HepG2 (cell line): ENCODE data around the gene ACTN1. TPM values are rescaled to one million over a fixed set of nuclear protein-coding genes. Genes with fewer than 3 reads are reported as not detected.

Source experiments
- CHD4 ChIP-seq: fragments of 200-600 bp; sonication (generic); IDR thresholded peaks from 2 replicates; pipeline ENCODE4 v1.7.0; 2017; ENCODE audit warnings: mild to moderate bottlenecking, low read length, borderline replicate concordance
- DMAP1 ChIP-seq: IDR thresholded peaks from 2 replicates; pipeline ENCODE4 v1.6.1; 2016
- POGZ ChIP-seq: sonication (generic); formaldehyde crosslinking; IDR thresholded peaks from 2 replicates; pipeline ENCODE4 v1.4.0; 2020; ENCODE audit warnings: mild to moderate bottlenecking, missing genetic modification reagents
- POLR2A ChIP-seq, 2 experiments: IDR thresholded peaks; 2 replicates each; pipeline ENCODE4 v1.6.1; 2011; ENCODE audit warnings: low read depth in 2 of 2, low read length in 2 of 2, mild to moderate bottlenecking in 1 of 2, moderate library complexity in 1 of 2; ENCODE audit not compliant: insufficient read depth in 1 of 2
- ZNF7 ChIP-seq: IDR thresholded peaks from 2 replicates; pipeline ENCODE4 v1.6.1; 2016; ENCODE audit warnings: missing biosample characterization, missing genetic modification reagents
- polyA plus RNA-seq, 8 experiments: library from polyadenylated mRNA; depleted of rRNA in 3 of 8; stranded (reverse) in 7 of 8; unstranded in 1 of 8; fragments of >200 nt; fragmentation: Illumina TruSeq in 4 of 8; extraction: Trizol in 4 of 8; gene quantifications; 2 replicates each; pipeline versions ENCODE4 v1.2.1 to v1.2.3, GENCODE V29; 2011 to 2016; ENCODE audit warnings: low read depth in 4 of 8, missing spikeins in 1 of 8, mixed read lengths in 1 of 8; ENCODE audit not compliant: insufficient read depth in 1 of 8
- total RNA-seq, 5 experiments: library from RNA; depleted of rRNA; stranded (reverse); fragments of >200 nt; fragmentation: Illumina TruSeq; extraction: Trizol; gene quantifications; 2 replicates each; pipeline ENCODE4 v1.2.3, GENCODE V29; 2016; ENCODE audit warnings: low read depth in 1 of 5
- TF ChIP-seq, protein P1 (sequence below), 2 experiments: sonication (generic) in 1 of 2; formaldehyde crosslinking in 1 of 2; IDR thresholded peaks; 2 replicates each; pipeline versions ENCODE4 v1.4.0 to v1.6.1; 2016 to 2020; ENCODE audit warnings: borderline replicate concordance in 1 of 2, low read depth in 1 of 2, mild to moderate bottlenecking in 1 of 2, missing genetic modification reagents in 1 of 2
- TF ChIP-seq, protein P2 (sequence below): sonication (generic); formaldehyde crosslinking; IDR thresholded peaks from 2 replicates; pipeline ENCODE4 v1.9.0; 2021; ENCODE audit warnings: mild to moderate bottlenecking, missing genetic modification reagents
- TF ChIP-seq, protein P3 (sequence below): sonication (generic); formaldehyde crosslinking; IDR thresholded peaks from 2 replicates; pipeline ENCODE4 v1.4.0; 2020; ENCODE audit warnings: missing genetic modification reagents, borderline replicate concordance
- TF ChIP-seq, protein P4 (sequence below): sonication (generic); formaldehyde crosslinking; IDR thresholded peaks from 2 replicates; pipeline ENCODE4 v1.4.0; 2020; ENCODE audit warnings: missing genetic modification reagents, mild to moderate bottlenecking, borderline replicate concordance

ACTN1 gene
- total and polyA plus RNA-seq, 2 of the 13 experiments (the other 11 are each of a cell fraction or from before 2014, with no cell fraction given): 58.6 to 162 TPM

DNA sequence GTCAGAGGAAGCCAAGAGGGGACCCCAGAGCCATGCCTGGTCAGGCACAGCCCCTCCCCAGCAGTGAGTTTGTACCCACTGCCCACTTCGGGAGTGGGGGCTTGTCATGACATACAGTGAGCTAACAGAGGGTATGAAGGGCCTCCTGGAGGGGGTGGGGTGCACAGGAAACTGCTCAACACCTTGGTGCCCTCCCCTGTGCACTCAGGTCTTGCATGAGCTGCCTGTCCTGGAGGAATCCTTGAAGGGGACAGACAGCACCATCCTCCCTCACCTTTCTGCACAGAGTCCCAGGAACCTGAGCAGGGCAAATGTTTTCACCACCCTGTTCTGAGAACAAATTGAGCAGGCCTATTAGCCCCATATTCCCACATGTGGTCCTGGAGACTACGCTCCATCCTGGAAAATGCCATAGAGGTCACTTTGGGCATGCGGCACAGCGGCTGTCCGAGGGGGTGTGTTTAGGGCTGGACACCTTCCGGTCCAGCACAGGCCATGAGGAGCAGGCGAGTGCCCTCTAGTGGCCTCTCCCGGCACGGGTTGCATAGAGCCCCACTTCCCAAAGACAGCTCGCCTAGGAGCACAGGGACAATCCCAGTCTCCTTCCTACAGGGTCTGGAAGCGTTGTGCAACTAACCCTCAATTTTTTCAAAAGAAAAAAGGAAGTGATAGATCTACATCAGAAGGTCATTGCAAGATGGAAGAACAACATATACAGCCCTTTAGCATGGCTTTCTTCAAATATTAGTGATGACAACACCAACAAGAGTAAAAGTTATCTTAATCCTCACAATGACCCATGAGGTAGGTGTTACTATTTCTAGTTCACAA is 154.4 kb downstream of the ACTN1 start (continued):
- TF ChIP-seq, protein P1, sequence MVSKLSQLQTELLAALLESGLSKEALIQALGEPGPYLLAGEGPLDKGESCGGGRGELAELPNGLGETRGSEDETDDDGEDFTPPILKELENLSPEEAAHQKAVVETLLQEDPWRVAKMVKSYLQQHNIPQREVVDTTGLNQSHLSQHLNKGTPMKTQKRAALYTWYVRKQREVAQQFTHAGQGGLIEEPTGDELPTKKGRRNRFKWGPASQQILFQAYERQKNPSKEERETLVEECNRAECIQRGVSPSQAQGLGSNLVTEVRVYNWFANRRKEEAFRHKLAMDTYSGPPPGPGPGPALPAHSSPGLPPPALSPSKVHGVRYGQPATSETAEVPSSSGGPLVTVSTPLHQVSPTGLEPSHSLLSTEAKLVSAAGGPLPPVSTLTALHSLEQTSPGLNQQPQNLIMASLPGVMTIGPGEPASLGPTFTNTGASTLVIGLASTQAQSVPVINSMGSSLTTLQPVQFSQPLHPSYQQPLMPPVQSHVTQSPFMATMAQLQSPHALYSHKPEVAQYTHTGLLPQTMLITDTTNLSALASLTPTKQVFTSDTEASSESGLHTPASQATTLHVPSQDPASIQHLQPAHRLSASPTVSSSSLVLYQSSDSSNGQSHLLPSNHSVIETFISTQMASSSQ (IDR thresholded peaks at IDR 0.05; ENCODE audit: low read depth): no peak
- TF ChIP-seq, protein P1 (CRISPR knock-in tag; IDR thresholded peaks at IDR 0.05; ENCODE audit: borderline replicate concordance): no peak; the same call in 1 of the 2 replicates
- 0 out of 2 replicates have a peak, but pooled peaks have one; percentile 15 for TF ChIP-seq ZNF7 (CRISPR knock-in tag)
- TF ChIP-seq, protein P2, sequence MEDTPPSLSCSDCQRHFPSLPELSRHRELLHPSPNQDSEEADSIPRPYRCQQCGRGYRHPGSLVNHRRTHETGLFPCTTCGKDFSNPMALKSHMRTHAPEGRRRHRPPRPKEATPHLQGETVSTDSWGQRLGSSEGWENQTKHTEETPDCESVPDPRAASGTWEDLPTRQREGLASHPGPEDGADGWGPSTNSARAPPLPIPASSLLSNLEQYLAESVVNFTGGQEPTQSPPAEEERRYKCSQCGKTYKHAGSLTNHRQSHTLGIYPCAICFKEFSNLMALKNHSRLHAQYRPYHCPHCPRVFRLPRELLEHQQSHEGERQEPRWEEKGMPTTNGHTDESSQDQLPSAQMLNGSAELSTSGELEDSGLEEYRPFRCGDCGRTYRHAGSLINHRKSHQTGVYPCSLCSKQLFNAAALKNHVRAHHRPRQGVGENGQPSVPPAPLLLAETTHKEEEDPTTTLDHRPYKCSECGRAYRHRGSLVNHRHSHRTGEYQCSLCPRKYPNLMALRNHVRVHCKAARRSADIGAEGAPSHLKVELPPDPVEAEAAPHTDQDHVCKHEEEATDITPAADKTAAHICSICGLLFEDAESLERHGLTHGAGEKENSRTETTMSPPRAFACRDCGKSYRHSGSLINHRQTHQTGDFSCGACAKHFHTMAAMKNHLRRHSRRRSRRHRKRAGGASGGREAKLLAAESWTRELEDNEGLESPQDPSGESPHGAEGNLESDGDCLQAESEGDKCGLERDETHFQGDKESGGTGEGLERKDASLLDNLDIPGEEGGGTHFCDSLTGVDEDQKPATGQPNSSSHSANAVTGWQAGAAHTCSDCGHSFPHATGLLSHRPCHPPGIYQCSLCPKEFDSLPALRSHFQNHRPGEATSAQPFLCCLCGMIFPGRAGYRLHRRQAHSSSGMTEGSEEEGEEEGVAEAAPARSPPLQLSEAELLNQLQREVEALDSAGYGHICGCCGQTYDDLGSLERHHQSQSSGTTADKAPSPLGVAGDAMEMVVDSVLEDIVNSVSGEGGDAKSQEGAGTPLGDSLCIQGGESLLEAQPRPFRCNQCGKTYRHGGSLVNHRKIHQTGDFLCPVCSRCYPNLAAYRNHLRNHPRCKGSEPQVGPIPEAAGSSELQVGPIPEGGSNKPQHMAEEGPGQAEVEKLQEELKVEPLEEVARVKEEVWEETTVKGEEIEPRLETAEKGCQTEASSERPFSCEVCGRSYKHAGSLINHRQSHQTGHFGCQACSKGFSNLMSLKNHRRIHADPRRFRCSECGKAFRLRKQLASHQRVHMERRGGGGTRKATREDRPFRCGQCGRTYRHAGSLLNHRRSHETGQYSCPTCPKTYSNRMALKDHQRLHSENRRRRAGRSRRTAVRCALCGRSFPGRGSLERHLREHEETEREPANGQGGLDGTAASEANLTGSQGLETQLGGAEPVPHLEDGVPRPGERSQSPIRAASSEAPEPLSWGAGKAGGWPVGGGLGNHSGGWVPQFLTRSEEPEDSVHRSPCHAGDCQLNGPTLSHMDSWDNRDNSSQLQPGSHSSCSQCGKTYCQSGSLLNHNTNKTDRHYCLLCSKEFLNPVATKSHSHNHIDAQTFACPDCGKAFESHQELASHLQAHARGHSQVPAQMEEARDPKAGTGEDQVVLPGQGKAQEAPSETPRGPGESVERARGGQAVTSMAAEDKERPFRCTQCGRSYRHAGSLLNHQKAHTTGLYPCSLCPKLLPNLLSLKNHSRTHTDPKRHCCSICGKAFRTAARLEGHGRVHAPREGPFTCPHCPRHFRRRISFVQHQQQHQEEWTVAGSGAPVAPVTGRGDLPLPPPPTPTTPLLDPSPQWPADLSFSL (CRISPR knock-in tag): no peak
- peak; percentile 99 for TF ChIP-seq POGZ (CRISPR knock-in tag)
- TF ChIP-seq, protein P3, sequence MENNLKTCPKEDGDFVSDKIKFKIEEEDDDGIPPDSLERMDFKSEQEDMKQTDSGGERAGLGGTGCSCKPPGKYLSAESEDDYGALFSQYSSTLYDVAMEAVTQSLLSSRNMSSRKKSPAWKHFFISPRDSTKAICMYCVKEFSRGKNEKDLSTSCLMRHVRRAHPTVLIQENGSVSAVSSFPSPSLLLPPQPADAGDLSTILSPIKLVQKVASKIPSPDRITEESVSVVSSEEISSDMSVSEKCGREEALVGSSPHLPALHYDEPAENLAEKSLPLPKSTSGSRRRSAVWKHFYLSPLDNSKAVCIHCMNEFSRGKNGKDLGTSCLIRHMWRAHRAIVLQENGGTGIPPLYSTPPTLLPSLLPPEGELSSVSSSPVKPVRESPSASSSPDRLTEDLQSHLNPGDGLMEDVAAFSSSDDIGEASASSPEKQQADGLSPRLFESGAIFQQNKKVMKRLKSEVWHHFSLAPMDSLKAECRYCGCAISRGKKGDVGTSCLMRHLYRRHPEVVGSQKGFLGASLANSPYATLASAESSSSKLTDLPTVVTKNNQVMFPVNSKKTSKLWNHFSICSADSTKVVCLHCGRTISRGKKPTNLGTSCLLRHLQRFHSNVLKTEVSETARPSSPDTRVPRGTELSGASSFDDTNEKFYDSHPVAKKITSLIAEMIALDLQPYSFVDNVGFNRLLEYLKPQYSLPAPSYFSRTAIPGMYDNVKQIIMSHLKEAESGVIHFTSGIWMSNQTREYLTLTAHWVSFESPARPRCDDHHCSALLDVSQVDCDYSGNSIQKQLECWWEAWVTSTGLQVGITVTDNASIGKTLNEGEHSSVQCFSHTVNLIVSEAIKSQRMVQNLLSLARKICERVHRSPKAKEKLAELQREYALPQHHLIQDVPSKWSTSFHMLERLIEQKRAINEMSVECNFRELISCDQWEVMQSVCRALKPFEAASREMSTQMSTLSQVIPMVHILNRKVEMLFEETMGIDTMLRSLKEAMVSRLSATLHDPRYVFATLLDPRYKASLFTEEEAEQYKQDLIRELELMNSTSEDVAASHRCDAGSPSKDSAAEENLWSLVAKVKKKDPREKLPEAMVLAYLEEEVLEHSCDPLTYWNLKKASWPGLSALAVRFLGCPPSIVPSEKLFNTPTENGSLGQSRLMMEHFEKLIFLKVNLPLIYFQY (CRISPR knock-in tag): no peak
- TF ChIP-seq POLR2A (IDR thresholded peaks at IDR 0.05; ENCODE audit: insufficient read depth in 1 of 2, low read depth in 2 of 2, low read length in 2 of 2): peak; percentile 41 to 43; a peak in 3 of 4 replicates
- TF ChIP-seq DMAP1 (CRISPR knock-in tag): peak; percentile 66
- TF ChIP-seq, protein P4, sequence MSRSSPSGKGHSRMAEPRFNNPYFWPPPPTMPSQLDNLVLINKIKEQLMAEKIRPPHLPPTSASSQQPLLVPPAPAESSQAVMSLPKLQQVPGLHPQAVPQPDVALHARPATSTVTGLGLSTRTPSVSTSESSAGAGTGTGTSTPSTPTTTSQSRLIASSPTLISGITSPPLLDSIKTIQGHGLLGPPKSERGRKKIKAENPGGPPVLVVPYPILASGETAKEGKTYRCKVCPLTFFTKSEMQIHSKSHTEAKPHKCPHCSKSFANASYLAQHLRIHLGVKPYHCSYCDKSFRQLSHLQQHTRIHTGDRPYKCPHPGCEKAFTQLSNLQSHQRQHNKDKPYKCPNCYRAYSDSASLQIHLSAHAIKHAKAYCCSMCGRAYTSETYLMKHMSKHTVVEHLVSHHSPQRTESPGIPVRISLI (CRISPR knock-in tag): no peak
- TF ChIP-seq CHD4: no peak; the same call in 1 of the 2 replicates
